Stomach (tissue), 4 donors: ENCODE data around the gene AP4E1.

Source experiments
- CTCF ChIP-seq, 7 experiments: fragments of 450-650 bp in 4 of 7; fragments of 200-600 bp in 3 of 7; sonication (generic) in 3 of 7; IDR thresholded peaks; one replicate each; pipeline ENCODE4 v1.5.1; 2016 to 2019; ENCODE audit warnings: antibody characterized with exemption in 7 of 7, control low read depth in 2 of 7, mild to moderate bottlenecking in 1 of 7
- POLR2A ChIP-seq, 4 donors: fragments of 450-650 bp; IDR thresholded peaks; one replicate each; pipeline ENCODE4 v1.6.1; 2016; ENCODE audit warnings: antibody characterized with exemption in 4 of 4, control low read depth in 2 of 4, mild to moderate bottlenecking in 1 of 4, moderate library complexity in 1 of 4

- TF ChIP-seq POLR2A (IDR thresholded peaks at IDR 0.05) = no peak
- peak in 5 of 7 experiments; percentile 91 to 98 (median 98) for TF ChIP-seq CTCF (IDR thresholded peaks at IDR 0.05)
Measured at GRCh38 chr15:50908209-50909009, at the start of gene AP4E1.
